HFFc6 (cell line): ENCODE results near the gene ZNF775. TPM values are rescaled to one million over a fixed set of nuclear protein-coding genes. Genes with fewer than 3 reads are reported as not detected.
A peak's percentile ranks its signal among the peaks of the same experiment; 100 is the strongest.

Experiments used
- DNase-seq: peaks from one replicate; pipeline ENCODE4 v3.0.0-alpha.2; 2018
- H3K27ac Mint-ChIP-seq: 2 replicates; pipeline ENCODE4 v1.8.0; 2020; ENCODE audit warnings: mild to moderate bottlenecking, mixed read lengths
- H3K27me3 Mint-ChIP-seq: 2 replicates; pipeline ENCODE4 v1.8.0; 2021; ENCODE audit warnings: mild to moderate bottlenecking, moderate library complexity, mixed read lengths; ENCODE audit not compliant: insufficient read depth
- H3K36me3 Mint-ChIP-seq: 2 replicates; pipeline ENCODE4 v1.8.0; 2021; ENCODE audit warnings: low read depth, mixed read lengths
- H3K4me1 Mint-ChIP-seq: 2 replicates; pipeline ENCODE4 v1.8.0; 2020; ENCODE audit warnings: low read depth, mixed read lengths
- H3K4me3 Mint-ChIP-seq: 2 replicates; pipeline ENCODE4 v1.8.0; 2020; ENCODE audit warnings: mild to moderate bottlenecking, moderate library complexity, mixed read lengths
- H3K9me3 Mint-ChIP-seq: 2 replicates; pipeline ENCODE4 v1.8.0; 2020; ENCODE audit warnings: mild to moderate bottlenecking, mixed read lengths
- total RNA-seq, 6 experiments: library from RNA; stranded (reverse); fragmentation: NEBNext Ultra II Directional; extraction: Animal tissue kit (Norgen Biotek cat#: 25700); gene quantifications; 2 replicates in 1 of 6; 3 replicates in 5 of 6; pipeline ENCODE4 v1.2.3, GENCODE V29; 2021
- TF ChIP-seq, protein P1 (sequence below): fragments of 200-600 bp; sonication (generic); IDR thresholded peaks from 2 replicates; pipeline ENCODE4 v1.5.0; 2021; ENCODE audit warnings: antibody characterized with exemption, mild to moderate bottlenecking

ZNF775 gene
- total RNA-seq, 6 experiments from 2014 or later, result 2.7 to 3.8 (median 2.9) TPM

DNA sequence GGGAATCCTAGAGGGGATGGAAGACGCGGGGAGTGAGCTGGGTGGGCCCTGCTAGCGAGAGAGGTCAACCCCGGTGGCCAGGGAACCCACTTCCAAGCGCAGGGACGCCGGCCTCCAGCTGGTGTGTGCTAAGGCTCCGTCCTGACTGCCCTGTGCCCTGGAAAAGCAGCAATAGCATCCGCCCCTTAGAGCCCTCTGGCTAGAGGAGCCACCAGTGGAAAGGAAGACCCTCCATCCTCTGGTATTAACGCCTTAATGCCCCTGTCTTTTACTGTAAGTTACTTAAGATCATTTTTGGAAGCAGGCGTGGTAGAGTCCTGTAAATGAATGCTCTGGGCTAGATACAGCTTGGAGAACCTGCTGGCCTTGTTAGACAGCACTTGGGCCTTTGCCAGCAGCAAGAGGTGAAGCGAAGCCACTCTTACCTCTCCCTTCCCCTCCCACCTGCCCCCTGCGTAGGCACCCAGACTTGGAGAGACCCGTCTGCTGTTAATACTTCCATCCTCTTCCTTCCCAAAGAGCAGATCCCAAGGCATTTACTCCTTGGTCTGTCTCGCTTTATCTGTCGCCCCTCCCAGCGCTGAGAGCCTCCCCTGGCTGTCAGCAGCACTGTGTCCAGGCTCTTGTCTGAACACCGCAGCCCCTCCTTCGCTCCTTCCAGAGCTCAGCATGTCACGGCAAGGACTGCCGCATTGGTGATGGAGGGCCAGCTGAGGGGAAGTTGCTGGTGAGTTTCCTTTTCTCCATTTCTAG lies 5.9 kb upstream of the ZNF775 start:
- H3K9me3 Mint-ChIP-seq, result no peaks in the 10 kb centered on the region
- H3K27ac Mint-ChIP-seq, result no peak overlapping the region
- no peak overlapping the region for H3K4me3 Mint-ChIP-seq
- peaks cover 33% of the 10 kb centered on the region for H3K4me1 Mint-ChIP-seq
- no peak for DNase-seq
- H3K36me3 Mint-ChIP-seq, result peaks cover 5% of the 10 kb centered on the region
- H3K27me3 Mint-ChIP-seq, result peaks cover 9% of the 10 kb centered on the region
- TF ChIP-seq, protein P1, sequence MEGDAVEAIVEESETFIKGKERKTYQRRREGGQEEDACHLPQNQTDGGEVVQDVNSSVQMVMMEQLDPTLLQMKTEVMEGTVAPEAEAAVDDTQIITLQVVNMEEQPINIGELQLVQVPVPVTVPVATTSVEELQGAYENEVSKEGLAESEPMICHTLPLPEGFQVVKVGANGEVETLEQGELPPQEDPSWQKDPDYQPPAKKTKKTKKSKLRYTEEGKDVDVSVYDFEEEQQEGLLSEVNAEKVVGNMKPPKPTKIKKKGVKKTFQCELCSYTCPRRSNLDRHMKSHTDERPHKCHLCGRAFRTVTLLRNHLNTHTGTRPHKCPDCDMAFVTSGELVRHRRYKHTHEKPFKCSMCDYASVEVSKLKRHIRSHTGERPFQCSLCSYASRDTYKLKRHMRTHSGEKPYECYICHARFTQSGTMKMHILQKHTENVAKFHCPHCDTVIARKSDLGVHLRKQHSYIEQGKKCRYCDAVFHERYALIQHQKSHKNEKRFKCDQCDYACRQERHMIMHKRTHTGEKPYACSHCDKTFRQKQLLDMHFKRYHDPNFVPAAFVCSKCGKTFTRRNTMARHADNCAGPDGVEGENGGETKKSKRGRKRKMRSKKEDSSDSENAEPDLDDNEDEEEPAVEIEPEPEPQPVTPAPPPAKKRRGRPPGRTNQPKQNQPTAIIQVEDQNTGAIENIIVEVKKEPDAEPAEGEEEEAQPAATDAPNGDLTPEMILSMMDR, result no peak

DNA sequence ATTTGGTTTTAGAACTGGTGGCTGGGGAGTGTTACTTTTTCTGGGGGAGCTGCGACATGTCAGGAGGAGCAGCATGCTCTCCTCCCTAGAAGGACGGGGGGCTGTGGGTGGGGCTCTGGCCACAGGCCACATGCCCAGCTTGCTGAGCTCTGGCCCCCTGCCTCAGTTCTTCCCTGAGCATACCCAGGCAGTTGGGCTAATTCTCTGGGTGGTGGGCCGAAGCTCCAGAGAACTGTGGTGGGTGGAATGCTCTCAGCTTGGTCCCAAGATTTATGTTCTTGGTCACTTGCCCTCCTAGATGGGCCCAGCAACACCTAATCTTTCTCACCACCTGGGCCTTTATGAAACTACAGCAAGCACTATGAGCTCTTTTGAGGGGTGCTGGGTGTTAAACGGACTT lies 5.1 kb upstream of the ZNF775 start:
- peaks cover 7% of the 10 kb centered on the region for H3K27me3 Mint-ChIP-seq
- H3K9me3 Mint-ChIP-seq, result no peaks in the 10 kb centered on the region
- no peak for DNase-seq
- H3K4me3 Mint-ChIP-seq, result no peak overlapping the region
- TF ChIP-seq, protein P1, result no peak
- H3K4me1 Mint-ChIP-seq, result peaks cover 36% of the 10 kb centered on the region
- peaks cover 5% of the 10 kb centered on the region for H3K36me3 Mint-ChIP-seq
- H3K27ac Mint-ChIP-seq, result no peak overlapping the region

DNA sequence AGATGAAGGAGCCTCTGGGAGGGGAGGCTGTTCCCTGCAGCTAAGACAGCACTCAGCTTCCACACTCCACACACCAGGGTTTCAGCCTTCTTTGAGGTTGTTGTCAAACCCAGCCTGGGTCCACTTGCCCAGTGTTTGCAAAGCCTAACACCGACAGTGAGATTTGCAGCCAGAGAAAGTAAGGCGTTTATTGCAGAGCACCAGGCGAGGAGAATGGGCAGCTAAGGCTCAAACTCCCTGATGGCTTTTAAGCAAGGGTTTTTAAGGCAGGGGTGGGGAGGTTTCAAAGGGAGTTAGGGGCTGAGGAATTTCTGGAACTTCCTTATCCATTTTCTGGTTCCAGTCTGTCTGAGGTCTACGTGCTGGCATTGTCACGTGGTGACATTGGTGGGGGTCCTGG lies 4.7 kb upstream of the ZNF775 start:
- TF ChIP-seq, protein P1, result no peak
- H3K27ac Mint-ChIP-seq, result no peak overlapping the region
- DNase-seq, result no peak
- peaks cover 36% of the 10 kb centered on the region for H3K4me1 Mint-ChIP-seq
- H3K9me3 Mint-ChIP-seq, result no peaks in the 10 kb centered on the region
- no peak overlapping the region for H3K4me3 Mint-ChIP-seq
- peaks cover 6% of the 10 kb centered on the region for H3K27me3 Mint-ChIP-seq
- H3K36me3 Mint-ChIP-seq, result peaks cover 5% of the 10 kb centered on the region

DNA sequence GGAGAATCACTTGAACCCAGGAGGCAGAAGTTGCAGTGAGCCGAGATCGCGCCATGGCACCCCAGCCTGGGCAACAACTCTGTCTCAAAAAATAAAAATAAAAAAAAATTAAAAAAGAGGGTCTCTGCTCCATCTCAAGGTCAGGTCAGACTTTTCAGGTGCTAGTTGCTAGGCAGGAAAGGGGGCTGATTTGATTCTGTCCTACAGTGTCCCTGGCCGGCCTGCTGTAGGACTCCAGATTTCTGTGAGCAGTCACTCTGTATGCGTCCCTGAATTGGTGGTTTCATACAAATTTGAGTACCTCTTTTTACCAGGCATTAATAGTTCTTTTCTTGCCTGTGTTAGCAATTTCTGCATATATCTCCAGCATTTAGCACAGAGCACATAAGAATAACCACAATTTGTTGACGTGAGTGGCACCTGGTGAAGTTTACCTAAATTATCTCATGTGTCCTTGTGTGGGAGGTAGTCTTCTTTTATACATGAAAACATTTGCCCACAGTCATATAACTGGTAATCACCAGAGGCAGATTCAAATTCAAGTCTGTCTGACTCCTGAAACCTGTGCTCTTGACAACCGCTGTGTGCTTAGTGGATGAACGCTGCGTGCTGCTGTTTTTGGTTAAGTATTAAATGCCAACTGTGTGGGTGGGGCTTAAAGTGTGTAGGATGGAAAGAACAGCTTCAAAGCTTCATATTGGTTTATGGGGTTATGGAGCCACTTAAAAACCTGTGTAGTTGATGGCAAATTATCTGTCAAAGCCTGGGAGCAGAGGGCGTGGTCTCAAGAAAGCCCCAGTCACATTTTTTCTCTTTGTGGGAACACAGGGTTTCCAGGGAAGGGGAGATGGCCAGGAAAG lies 3.2 kb upstream of the ZNF775 start:
- Mint-ChIP-seq H3K4me1 (peaks cover 33% of the 10 kb centered on the region), H3K36me3 (peaks cover 1% of the 10 kb centered on the region), H3K27me3 (peaks cover 6% of the 10 kb centered on the region), H3K4me3 (no peak overlapping the region), H3K27ac (peak overlapping the region; percentile 19; the same call in 1 of the 2 replicates), H3K9me3 (no peaks in the 10 kb centered on the region)
- TF ChIP-seq, protein P1, result no peak
- DNase-seq, result no peak

DNA sequence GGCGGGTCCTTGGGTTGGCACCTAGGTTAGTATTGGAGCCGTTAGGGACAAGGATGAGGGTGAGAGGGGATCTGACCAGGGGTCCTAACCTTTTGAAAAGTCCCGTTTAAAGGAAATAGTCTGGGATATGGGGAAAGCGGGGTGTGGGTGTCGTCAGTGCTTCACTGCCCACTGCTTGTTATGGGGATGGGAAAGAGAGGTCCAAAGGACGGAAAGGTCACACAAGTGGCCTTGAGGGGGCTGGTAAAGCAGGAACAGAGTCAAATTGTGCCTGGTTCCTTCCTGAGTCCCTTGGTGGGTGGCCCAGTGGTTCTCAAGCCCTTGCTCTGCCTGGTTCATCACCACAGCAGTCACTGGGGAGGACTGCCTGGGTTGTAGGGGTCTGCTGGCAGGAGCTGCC lies 2.6 kb upstream of the ZNF775 start:
- DNase-seq, result no peak
- H3K9me3 Mint-ChIP-seq, result no peaks in the 10 kb centered on the region
- no peaks in the 10 kb centered on the region; the same call in 1 of the 2 replicates for H3K36me3 Mint-ChIP-seq
- no peak overlapping the region for H3K4me3 Mint-ChIP-seq
- peaks cover 6% of the 10 kb centered on the region for H3K27me3 Mint-ChIP-seq
- no peak overlapping the region for H3K27ac Mint-ChIP-seq
- H3K4me1 Mint-ChIP-seq, result peaks cover 31% of the 10 kb centered on the region
- TF ChIP-seq, protein P1, result no peak
